DMS114 treated with DMSO at 0.1 percent for 48 hours (cell line): ENCODE measurements around the gene TSG101.

ENCODE experiments used
- DNase-seq: peaks from one replicate; lab custom pipeline; 2025; ENCODE audit not compliant: unreplicated experiment; lab: John Stamatoyannopoulos, UW

The TSG101 gene

DNA sequence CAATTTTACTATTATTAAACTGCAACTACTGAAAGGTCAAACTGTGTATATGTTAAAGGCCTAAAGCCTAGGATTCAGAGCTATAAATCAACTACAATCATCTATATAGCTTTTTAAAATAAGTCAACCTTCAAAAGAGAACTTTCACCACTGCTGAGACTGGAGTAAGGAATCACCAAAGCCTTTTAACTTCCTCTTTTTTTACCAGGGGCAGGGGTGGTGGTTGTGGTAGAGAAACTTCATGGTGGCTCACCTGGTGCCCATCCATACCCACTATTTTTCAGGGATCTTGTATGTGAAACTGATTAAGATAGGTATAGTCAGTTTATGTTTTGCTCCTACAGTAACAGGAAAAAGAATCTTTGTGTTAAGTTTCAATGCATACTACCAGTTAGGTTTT is 31.5 kb downstream of the TSG101 start:
- DNase-seq = no peak

DNA sequence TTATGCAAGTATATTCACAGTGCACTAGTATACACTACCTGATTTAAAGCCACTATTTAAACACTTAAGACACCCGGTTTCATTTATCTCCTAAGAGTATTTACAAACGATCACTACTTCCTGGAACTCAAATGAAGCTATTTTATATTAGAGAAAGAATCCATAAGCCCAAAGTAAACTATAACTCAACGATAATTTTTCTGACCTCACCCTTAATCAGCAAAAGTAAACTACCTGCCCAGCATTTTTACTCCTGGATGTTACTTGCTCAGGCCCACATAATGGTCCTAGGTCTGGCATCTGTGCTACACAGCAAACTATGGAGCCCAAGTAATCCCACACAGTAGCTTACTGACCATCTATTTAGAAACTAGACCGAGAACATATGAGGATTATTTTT is 33.4 kb downstream of the TSG101 start:
- no peak for DNase-seq

DNA sequence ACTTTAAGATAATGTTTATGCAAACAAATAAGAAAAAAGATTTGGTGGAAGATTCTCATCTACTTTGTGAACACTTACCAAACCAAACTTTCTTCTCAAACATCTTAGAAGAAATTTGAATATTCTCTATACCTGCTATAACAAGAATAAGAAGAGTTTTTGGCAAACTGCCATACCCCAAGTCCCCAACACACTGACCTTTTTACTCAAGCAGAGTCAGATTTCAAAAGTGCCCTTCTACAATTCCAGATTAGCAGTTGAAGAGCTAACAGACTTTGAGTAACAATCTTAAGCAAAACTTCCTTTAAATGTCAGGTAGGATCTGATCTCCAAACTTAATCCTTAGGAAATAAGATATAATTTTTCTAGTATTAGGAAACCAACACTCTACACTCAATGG is 33.9 kb downstream of the TSG101 start:
- no peak for DNase-seq

DNA sequence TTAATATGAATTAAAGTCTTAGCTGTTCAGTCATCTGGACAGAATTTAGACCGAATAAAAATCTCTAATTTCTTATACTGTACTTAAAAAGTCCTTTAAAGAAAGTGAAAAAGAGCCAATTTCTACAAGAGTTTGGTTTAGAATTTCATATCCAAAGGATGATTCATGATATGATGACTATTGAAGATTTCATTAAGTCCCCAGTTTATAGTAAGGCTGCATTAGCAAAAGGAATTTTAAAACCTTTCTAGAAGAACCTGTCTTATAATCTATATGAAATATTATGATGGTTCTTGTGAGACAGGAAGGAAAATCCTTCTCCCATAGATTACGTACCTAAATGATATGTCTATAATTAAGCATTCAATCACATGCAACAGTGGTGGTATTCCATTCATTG is 34.8 kb downstream of the TSG101 start:
- DNase-seq = no peak

DNA sequence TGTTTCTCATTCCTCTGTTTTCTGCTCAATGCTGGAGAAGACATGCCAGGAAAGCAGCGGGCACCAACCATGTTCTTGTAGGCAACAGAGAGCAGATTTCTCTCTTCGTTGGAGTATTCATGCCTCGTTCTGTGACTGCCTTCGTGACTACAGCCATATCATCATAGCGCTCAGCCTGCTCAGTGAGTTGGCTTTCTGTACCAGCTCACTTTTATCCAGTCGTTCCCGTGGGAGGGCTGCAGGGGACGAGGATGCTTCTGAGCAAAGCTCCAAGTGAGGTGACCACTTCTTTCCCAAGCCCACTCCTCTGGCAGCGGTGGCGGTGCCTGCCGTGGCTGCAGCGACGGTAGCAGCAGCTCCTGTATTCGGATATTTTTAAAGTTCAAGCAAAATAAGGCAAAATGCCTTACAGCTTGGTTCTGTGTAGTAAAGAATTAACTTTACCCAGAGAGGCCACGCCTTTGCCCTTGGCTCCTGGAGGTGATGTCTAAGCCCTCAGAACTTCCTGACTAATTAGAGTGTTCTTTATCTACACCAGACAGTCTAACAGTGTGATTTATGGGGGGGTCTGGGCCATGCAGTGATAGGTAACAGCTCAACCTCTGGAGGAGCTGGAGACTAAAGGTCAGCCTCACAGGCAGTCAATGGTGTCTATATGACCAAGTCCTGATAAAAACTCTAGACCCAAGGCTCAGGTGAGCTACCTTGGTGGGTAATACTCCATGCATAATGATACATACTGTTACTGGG is 35.8 kb downstream of the TSG101 start:
- DNase-seq = no peak

DNA sequence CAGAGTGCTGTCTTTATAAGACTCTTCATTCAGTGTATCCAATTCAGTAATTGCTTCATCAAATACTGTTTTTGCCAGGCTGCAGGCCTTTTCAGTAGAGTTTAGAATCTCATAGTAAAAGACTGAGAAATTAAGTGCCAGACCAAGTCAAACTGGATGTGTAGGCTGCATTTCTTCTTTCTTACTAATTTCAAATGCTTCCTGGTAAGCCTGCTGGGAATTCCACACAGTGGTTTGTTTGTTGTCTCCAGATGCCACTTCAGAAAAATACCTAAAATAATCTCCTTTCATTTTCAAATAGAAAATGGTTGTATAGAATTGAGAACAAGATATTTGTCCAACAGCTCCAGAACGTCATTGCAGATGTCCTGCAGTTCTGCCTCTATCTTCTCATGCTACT is 36.4 kb downstream of the TSG101 start:
- DNase-seq = no peak

DNA sequence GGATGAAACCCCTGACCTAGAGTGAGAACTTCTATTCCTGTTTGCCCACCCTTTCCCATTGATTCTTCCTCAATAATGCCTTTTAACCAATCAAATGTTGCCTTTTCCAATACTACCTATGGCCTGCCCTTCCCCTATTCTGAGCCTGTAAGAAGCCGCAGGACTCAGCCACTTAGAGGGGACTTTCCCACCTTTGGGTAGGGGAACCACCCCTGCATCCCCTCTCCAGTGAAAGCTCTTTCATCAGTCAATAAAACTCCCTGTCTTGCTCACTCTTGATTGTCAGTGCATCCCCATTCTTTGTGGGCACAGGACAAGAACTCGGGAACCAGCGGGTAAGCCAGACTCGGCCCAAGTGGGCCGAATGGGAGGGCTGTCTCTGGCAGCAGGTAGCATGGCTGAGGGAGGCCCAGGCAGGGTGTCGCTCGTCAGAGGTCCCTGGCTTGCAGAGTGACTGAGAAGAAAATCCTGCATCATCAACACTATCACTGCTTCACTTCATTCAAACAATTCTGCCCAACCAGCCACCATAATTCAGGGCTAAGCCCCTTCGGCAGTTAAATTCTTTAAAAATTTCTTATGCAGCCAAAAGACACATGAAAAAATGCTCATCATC is 40.7 kb downstream of the TSG101 start:
- no peak for DNase-seq

DNA sequence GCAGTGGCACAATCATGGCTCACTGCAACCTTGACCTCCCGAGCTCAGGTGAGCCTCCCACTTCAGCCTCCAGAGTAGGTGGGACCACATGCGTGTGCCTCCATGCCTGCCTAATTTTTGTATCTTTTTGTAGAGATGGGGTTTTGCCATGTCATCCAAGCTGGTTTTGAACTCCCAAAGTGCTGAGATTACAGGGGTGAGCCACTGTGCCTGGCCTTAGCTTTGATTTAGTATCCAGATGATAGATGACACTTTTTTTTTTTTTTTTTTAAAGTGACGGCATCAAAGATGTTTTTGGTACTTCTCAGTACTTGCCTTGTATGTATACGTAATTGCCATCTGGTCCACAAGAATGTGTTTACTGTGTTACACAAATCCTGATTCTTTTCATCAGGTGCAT is 47.7 kb downstream of the TSG101 start:
- no peak for DNase-seq

DNA sequence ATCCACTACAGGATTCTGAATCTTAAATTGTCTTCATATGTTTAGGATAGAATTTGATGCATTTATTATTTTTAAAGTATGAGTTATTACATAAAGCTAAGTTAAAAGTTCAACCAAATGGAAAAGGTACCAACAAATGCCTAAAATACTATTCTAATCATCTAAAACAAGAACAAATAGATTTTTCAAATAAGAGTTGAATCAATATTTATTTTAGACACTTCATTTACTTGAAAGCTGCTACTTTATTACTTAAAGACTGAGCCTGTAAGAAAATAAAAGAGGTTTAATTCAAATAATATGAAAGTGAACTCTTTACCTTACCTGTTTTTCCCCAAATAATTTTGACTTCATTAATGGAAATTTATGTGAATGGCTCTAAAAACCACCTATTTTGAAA is 54.2 kb downstream of the TSG101 start:
- DNase-seq = no peak

DNA sequence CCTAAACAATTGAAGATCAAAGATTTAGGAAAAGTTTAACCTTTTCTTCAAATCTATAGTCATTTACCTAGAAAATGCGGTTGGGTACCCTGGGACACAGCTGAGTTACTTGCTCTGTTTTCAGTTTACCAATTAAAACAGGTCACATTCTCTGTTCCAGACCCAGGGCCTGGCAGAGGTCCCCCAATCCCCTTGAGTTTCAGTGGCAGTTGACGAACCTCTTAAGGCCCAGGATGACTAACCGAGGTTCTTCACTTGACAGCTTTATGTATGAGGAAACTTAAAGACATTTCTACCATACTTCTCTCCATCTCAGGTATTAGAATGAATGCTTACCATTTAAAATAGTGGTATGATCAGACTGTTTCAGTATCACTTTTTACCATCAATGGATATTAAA is 54.7 kb downstream of the TSG101 start:
- DNase-seq = no peak

DNA sequence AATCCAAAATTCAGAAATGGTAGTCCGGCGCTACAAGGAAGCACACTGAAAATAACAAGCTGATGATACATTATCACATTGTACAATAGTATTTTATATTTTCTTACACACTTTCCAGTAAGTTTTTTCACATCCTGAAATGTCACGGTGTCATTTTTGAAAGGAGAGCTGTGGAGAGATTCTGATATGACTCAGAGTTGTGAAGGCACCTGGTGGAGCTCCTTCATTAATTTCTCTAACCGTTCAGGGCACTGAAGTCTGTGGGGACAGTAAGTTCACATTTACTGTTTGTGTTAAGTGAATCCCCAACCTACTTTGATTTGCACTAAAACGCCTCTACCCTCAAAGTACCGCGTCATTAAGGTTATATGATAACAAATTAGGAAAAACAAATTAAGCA is 57.8 kb downstream of the TSG101 start:
- no peak for DNase-seq

DNA sequence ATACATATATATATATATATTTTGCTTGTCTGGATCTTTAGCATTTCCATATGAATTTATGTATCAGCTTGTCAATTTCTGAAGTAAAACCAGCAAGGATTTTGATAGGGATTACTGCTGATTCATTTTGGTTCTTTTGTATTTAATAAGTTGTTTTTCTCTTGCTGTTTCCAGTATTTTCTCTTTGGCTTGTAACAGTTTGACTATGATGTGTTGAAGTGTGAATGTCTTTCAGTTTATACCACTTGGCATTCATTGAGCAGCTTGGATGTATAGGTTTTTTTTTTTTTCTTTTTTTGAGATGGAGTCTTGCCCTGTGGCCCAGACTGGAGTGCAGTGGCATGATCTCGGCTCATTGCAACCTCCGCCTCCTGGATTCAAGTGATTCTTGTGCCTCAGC is 58.7 kb downstream of the TSG101 start:
- no peak for DNase-seq

DNA sequence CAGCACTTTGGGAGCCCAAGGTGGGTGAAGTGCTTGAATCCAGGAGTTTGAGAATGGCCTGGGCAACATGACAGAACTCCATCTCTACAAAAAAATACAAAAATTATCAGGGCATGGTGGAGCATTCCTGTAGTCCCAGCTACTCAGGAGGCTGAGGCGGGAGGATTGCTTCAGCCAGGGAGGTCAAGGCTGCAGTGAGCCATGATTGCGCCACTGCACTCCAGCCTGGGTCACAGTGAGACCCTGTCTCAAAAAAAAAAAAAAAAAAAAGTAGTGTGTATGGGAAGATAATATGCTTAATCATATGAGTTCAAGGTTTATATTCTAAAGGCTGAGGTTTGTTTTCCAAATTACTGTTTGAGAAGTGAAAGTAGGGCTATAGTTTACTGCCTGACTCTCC is 60.3 kb downstream of the TSG101 start:
- no peak for DNase-seq

DNA sequence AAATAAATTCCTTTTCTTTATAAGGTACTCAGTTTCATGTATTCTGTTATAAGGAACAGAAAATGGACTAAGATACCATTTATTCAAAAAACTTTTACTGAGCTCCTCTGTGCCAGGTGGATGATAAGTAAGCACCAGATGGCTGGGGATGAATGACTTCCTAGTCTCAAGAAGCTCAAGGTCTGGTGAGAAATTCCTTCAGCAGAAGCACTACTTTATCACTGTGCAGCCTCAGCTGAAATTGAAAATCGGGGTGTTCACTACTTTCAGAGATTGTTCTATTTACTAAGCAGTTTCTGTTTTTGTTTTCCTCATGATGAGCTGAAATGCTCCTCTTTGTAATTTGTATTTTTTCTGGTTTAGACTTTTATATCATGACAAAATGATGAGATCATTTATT is 63.3 kb downstream of the TSG101 start:
- no peak for DNase-seq

DNA sequence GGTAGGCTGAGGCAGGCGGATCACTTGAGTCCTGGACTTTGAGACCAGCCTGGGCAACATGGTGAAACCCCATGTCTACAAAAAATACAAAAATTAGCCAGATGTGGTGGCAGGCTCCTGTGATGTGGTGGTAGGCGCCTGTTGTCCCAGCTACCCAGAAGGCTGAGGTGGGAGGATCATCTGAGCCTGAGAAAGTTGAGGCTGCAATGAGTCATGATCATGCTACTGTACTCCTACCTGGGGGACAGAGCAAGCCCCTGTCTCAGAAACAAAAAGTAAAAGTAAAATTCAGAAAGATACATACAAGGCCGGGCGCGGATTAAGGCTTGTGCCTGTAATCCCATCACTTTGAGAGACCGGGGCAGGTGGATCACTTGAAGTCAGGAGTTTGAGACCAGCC is 64.8 kb downstream of the TSG101 start:
- DNase-seq = no peak

DNA sequence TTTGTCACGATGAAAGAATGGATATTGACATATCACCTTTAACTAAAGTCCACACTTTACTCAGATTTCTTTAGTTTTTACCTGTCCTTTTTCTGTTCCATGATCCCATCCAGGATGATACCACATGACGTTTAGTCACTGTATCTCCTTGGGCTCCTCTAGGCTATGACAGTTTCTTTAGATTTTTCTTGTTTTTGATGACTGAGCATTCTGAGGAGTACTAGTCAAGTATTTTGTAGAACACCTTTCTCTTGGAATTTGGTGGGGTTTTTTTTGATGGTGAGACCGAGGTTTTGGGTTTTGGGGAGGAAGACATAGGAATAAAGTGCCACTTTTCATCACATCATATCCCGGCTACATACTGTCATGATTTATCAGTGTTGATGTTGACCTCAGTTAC is 67.1 kb downstream of the TSG101 start:
- no peak for DNase-seq

DNA sequence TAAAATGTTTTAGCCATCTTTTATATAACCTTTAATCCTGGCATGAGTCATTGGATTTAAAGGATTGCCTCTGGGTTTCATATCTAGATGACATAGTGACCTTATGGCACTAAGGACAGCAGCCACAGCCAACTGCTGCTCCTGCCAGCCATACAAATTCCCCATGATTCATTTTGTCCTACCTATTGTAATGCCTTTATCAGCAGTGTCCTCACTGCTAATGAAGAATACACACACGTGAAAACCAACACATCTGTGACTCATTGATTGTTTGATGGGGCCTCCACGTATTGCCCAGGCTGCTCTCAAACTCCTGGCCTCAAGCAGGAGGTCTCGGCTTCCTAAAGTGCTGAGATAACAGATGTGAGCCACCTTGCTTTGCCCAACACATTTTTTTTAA is 69.3 kb downstream of the TSG101 start:
- DNase-seq = no peak

DNA sequence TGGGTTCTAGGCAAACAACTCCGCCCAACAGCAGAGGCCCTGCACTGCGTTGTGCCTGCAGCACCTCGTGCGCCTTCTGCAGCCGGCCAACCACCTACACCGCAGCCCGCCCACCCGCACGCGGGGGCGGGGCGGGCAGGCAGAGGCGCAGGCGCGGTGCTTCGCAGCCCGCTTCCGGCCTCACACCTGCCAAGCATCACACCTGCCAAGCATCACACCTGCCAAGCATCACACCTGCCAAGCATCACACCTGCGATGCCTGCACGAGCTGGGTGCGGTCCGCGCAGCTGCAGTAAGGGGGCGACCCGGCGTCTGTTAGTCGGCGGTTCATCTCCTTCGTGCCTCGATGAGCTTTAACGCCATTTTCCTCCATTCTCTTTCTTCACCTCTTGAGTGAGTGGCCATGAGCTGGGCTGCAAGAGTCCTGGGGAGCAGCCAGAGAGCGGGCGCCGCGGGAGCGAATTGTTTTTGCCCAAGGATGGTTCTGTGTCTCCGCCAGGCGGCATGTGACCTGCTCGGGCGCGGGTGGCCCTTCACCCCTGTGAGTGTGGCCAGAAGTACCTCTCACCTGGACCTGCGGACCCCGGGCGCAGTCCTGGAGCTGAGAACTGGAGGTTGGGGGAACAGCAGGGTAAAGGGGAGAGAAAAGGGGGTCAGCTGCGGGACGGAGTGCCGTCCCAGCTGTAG is 70.9 kb downstream of the TSG101 start, which contains the start of gene LDHAL6A:
TSS of gene LDHAL6A (plus strand) at position 171 of the 687 bp plus-strand sequence. CDS start 825 bp downstream, outside the sequence.
- no peak for DNase-seq

DNA sequence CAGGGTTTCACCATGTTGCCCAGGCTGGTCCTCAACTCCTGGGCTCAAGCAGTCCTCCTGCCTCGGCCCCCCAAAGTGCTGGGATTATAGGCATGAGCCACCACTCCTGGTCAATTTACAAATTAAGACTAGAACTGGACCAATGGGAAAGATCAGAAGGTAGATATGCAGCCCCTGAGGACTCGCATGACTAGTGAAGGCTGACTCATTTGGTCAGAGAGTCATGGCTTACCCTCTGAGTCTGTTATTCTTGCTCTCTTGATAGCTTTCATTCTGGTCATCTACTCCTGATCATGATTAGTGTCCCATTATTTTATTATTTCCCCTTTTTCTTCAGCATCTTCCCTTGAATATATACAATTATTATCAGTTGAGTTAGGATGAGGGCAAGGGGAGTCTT is 73.8 kb downstream of the TSG101 start:
- no peak for DNase-seq

DNA sequence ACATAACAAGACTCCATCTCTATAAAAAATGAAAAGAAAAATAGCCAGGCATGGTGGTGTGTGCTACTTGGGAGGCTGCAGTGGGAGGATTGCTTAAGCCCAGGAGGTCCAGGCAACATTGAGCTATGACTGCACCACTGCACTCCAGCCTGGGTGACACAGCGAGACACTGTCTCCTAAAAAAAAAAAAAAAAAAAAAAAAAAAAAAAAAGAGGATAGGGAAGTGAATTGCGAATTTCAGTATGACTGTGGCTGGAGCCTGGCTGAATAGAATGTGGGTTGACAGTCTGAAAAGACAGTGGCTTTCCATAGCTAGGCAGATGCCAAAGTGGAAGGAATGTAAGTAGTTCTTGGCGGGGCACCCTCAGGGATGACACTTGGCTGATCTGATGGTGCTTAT is 77.5 kb downstream of the TSG101 start:
- DNase-seq = no peak

DNA sequence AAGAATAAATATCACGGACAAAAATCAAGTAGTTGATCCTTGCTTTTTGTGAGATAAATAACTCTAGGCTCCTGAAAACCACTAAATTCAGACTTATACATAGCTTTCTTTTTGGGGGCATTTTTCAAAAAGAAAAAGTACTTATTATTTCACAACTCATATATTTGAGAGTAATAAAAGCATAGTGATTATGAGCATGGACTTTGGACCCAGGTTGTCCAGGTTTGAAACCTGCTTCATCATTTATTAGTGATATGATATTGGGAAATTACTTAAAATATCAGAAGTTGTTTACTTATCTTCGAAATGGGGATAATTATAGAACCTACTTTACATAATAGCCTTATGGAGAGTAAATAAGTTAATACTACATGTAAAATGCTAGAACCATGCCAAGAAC is 88.1 kb downstream of the TSG101 start:
- no peak for DNase-seq
